K562 (cell line): ENCODE results near the gene GJD4. TPM values are rescaled to one million over a fixed set of nuclear protein-coding genes. Genes with fewer than 3 reads are reported as not detected.
A peak's percentile ranks its signal among the peaks of the same experiment; 100 is the strongest.

Experiments used
- ATF1 ChIP-seq, 2 experiments: fragments of 450-650 bp in 1 of 2; IDR thresholded peaks; 2 replicates each; pipeline ENCODE4 v1.6.1; 2016; ENCODE audit warnings: missing compliant biosample characterization in 1 of 2, missing genetic modification characterization in 1 of 2
- CREM ChIP-seq: IDR thresholded peaks from 2 replicates; pipeline ENCODE4 v1.6.1; 2014; ENCODE audit warnings: antibody characterized with exemption, low read depth
- CTCF ChIP-seq, 3 experiments: IDR thresholded peaks in 2 of 3; conservative IDR thresholded peaks in 1 of 3; 2 replicates each; pipeline ENCODE4 v1.5.1; 2011 to 2012; ENCODE audit warnings: low read length in 3 of 3, mild to moderate bottlenecking in 3 of 3, control low read depth in 2 of 3, improper control_type of control experiment in 1 of 3, inconsistent platforms in 1 of 3, low read depth in 1 of 3, mixed read lengths in 1 of 3, moderate library complexity in 1 of 3; ENCODE audit not compliant: insufficient read depth in 2 of 3
- JUN ChIP-seq, 2 experiments: sonication (generic) in 1 of 2; formaldehyde crosslinking in 1 of 2; IDR thresholded peaks; 2 replicates each; pipeline versions ENCODE4 v1.6.1 to v1.8.0; 2012 to 2022; ENCODE audit warnings: borderline replicate concordance in 2 of 2, mild to moderate bottlenecking in 2 of 2, improper control_type of control experiment in 1 of 2, low read depth in 1 of 2, low read length in 1 of 2, missing genetic modification reagents in 1 of 2
- KLF16 ChIP-seq: IDR thresholded peaks from 2 replicates; pipeline ENCODE4 v1.6.1; 2016; ENCODE audit warnings: antibody characterized with exemption
- MCM3 ChIP-seq: fragments of 450-650 bp; IDR thresholded peaks from 2 replicates; pipeline ENCODE4 v1.6.1; 2016
- MEIS2 ChIP-seq: fragments of 450-650 bp; IDR thresholded peaks from 2 replicates; pipeline ENCODE4 v1.6.1; 2014; ENCODE audit warnings: mild to moderate bottlenecking; ENCODE audit not compliant: partially characterized antibody
- MYC ChIP-seq, 2 experiments: fragments of 250-450 bp in 1 of 2; sonication (Bioruptor Pico) in 1 of 2; IDR thresholded peaks; 2 replicates each; pipeline versions ENCODE4 v1.5.1 to v1.6.1; 2012 to 2021; ENCODE audit warnings: low read depth in 2 of 2, borderline replicate concordance in 1 of 2, improper control_type of control experiment in 1 of 2, low read length in 1 of 2, mild to moderate bottlenecking in 1 of 2, moderate library complexity in 1 of 2
- PBX2 ChIP-seq, 2 experiments: IDR thresholded peaks in 1 of 2; conservative IDR thresholded peaks in 1 of 2; 2 replicates each; pipeline ENCODE4 v1.6.1; 2016; ENCODE audit warnings: low read depth in 2 of 2, mild to moderate bottlenecking in 1 of 2, missing compliant biosample characterization in 1 of 2, missing genetic modification characterization in 1 of 2, moderate library complexity in 1 of 2
- RAD21 ChIP-seq, 2 experiments: fragments of 250-450 bp in 1 of 2; fragments of 450-650 bp in 1 of 2; sonication (Bioruptor Pico) in 1 of 2; formaldehyde crosslinking in 1 of 2; IDR thresholded peaks in 1 of 2; conservative IDR thresholded peaks in 1 of 2; 2 replicates each; pipeline versions ENCODE4 v1.4.0 to v1.8.0; 2020 to 2022; ENCODE audit warnings: mild to moderate bottlenecking in 2 of 2, moderate library complexity in 1 of 2
- UBTF ChIP-seq, 2 experiments: IDR thresholded peaks; 2 replicates each; pipeline ENCODE4 v1.6.1; 2012; ENCODE audit warnings: improper control_type of control experiment in 2 of 2, low read depth in 2 of 2, low read length in 2 of 2, borderline replicate concordance in 1 of 2
- YY1 ChIP-seq, 3 experiments: IDR thresholded peaks; 2 replicates each; pipeline ENCODE4 v1.6.1; 2011; ENCODE audit warnings: low read length in 2 of 3, mild to moderate bottlenecking in 2 of 3, moderate library complexity in 2 of 3, borderline replicate concordance in 1 of 3, control low read depth in 1 of 3, low read depth in 1 of 3; ENCODE audit not compliant: insufficient read depth in 3 of 3, insufficient replicate concordance in 2 of 3, control insufficient read depth in 1 of 3, insufficient read length in 1 of 3; ENCODE audit errors: extremely low read depth in 1 of 3
- polyA plus RNA-seq, 8 experiments: library from polyadenylated mRNA; depleted of rRNA in 4 of 8; stranded (reverse) in 5 of 8; unstranded in 3 of 8; fragments of >200 nt; fragmentation: Nextera tagmentation in 2 of 8; fragmentation: Illumina TruSeq in 1 of 8; extraction: Ambion mirVana in 2 of 8; extraction: Trizol in 1 of 8; gene quantifications; 2 replicates each; pipeline versions ENCODE4 v1.2.1 to v1.2.3, GENCODE V29; 2011 to 2014; ENCODE audit warnings: inconsistent platforms in 1 of 8, missing spikeins in 1 of 8
- total RNA-seq, 7 experiments: library from RNA; depleted of rRNA in 6 of 7; stranded (reverse); fragments of >200 nt in 6 of 7; fragmentation: Illumina TruSeq in 2 of 7; extraction: Trizol in 2 of 7; gene quantifications; 2 replicates each; pipeline versions ENCODE4 v1.2.1 to v1.2.3, GENCODE V29; 2011 to 2021; ENCODE audit warnings: low replicate concordance in 1 of 7

Gene GJD4
- total and polyA plus RNA-seq, 9 of the 15 experiments (the other 6 are each of a cell fraction or from before 2014, with no cell fraction given) = not detected

- TF ChIP-seq UBTF (IDR thresholded peaks at IDR 0.05; ENCODE audit: borderline replicate concordance in 1 of 2, low read depth in 2 of 2, low read length in 2 of 2) (no peak), ATF1 (CRISPR knock-in tag; IDR thresholded peaks at IDR 0.05) (no peak), ATF1 (tag; IDR thresholded peaks at IDR 0.05) (0 out of 2 replicates have a peak, but pooled peaks have one; percentile 35), RAD21 (CRISPR knock-in tag; conservative IDR thresholded peaks at IDR 0.05 in 1 of 2, IDR thresholded peaks at IDR 0.05 in 1 of 2) (peak; percentile 49 to 73), YY1 (IDR thresholded peaks at IDR 0.05; ENCODE audit: borderline replicate concordance in 1 of 3, control insufficient read depth in 1 of 3, extremely low read depth in 1 of 3, insufficient read depth in 3 of 3, insufficient read length in 1 of 3, insufficient replicate concordance in 2 of 3, low read depth in 1 of 3, low read length in 2 of 3) (peak in 1 of 3 experiments; percentile 51), JUN (IDR thresholded peaks at IDR 0.05; ENCODE audit: borderline replicate concordance, low read depth, low read length) (peak; percentile 49; the same call in 1 of the 2 replicates), JUN (CRISPR knock-in tag; IDR thresholded peaks at IDR 0.05; ENCODE audit: borderline replicate concordance) (no peak), CTCF (IDR thresholded peaks at IDR 0.05 in 2 of 3, conservative IDR thresholded peaks at IDR 0.05 in 1 of 3; ENCODE audit: insufficient read depth in 2 of 3, low read depth in 1 of 3, low read length in 3 of 3) (peak; percentile 90 to 99 (median 94)), MEIS2 (peak; percentile 64), MCM3 (no peak), CREM (peak; percentile 78), MYC (IDR thresholded peaks at IDR 0.05; ENCODE audit: low read depth, low read length) (0 out of 2 replicates have a peak, but pooled peaks have one; percentile 36), MYC (CRISPR knock-in tag; IDR thresholded peaks at IDR 0.05; ENCODE audit: borderline replicate concordance, low read depth) (no peak), KLF16 (peak; percentile 72), PBX2 (CRISPR knock-in tag; IDR thresholded peaks at IDR 0.05; ENCODE audit: low read depth) (0 out of 2 replicates have a peak, but pooled peaks have one; percentile 8), PBX2 (tag; conservative IDR thresholded peaks at IDR 0.05; ENCODE audit: low read depth) (0 out of 2 replicates have a peak, but pooled peaks have one; percentile 24)
Measured at GRCh38 chr10:35563261-35563891, 41.8 kb upstream of the GJD4 start (continued).
